Left renal cortex interstitium (tissue), 4 donors: Measurements from ENCODE around the gene SNRPN. TPM values are rescaled to one million over a fixed set of nuclear protein-coding genes. Genes with fewer than 3 reads are reported as not detected.
"Not testable (repeated sequence)": the region's sequence is repeated elsewhere in the genome, so short reads cannot be mapped to it uniquely, and the experiment has no call there.

Source experiments
- DNase-seq, 4 donors: peaks; one replicate each; pipeline ENCODE4 v3.0.0-alpha.2; 2013; ENCODE audit warnings: low read depth in 4 of 4, low spot score in 2 of 4, missing footprints in 1 of 4
- polyA plus RNA-seq, 4 donors: library from polyadenylated mRNA; unstranded; fragments of 120-200 nt; gene quantifications; one replicate each; pipeline ENCODE4 v1.2.1, GENCODE V29; 2013; ENCODE audit not compliant: insufficient read length in 4 of 4

SNRPN gene
- 100 to 1,000 TPM; 198 to 264 (median 229) TPM for polyA plus RNA-seq

DNA sequence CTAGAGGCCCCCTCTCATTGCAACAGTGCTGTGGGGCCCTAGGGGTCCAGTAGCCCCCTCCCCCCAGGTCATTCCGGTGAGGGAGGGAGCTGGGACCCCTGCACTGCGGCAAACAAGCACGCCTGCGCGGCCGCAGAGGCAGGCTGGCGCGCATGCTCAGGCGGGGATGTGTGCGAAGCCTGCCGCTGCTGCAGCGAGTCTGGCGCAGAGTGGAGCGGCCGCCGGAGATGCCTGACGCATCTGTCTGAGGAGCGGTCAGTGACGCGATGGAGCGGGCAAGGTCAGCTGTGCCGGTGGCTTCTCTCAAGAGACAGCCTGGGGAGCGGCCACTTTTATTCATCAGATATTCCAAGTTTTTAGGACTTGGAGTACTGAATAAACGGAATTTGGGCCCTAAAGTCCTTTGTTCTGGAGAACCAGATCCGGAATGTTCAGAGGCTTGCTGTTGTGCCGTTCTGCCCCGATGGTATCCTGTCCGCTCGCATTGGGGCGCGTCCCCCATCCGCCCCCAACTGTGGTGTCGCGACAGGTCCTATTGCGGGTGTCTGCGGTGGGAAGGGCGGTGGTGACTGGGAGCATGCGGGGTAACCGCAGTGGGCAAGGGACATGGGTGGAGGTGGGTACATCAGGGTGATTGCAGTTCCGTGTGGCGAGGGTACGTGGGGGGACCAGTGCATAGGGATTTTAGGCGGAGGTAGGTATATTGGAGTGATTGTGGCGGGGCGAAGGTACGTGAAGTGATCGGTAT lies at the start of gene SNRPN, which contains the start of gene SNURF:
Gene SNRPN (plus strand): TSS at position 205 of the 748 bp plus-strand sequence. CDS start 19,467 bp downstream, outside the sequence.
Gene SNURF (plus strand): TSS at position 205 of the 748 bp plus-strand sequence. CDS start 62 bp downstream, at position 267.
- peak in 2 of 4 donors; percentile 15 to 29 for DNase-seq

DNA sequence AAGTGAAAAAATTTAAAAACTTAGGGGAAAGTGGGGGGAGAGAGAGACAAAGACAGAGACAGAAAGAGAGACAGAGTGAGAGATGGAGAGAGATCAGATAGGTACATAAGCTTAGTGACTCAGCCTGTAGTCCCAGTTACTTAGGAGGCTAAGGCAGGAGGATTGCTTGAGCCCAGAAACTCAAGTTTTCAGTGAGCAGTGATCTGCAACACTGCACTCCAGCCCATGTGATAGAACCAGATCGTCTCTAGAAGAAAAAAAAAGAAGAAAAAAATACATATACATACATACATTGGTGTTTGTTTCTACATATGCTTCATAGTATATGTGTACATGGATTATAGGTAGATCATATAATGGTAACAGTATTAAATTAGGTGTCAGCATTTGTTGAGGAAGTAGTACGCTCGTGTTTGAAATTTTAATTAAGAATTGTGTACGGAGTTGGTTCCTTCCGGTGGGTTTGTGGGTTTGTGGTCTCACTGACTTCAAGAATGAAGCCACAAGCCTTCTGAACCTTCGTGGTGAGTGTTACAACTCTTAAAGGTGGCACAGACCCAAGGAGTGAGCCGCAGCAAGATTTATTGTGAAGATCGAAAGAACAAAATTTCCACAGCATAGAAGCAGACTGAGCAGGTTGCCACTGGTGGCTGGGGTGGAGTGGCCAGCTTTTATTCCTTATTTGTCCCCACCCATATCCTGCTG lies 38.3 kb upstream of the SNRPN start:
- no peak for DNase-seq

GRCh38 chr15:24917431-24917830 lies 37.4 kb upstream of the SNRPN start:
- no peak for DNase-seq

DNA sequence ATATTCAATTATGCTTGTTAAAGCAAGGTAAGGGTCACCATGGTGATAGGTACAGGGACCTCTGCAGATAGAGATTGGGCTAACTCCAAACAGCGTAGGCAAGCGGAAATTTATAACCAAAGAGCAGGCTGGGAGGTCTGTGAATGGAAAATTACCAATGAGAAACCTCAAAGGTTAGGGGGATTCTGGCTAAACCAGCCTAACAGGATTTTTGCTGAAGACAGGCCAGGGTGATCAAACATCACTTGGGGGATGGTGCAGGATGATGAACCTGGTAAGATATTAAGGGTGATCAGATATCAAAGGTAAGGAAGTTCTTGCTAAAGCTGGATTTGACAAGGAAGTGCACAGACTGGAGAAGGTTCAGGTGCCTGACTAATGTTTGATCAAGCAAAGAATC lies 35.3 kb upstream of the SNRPN start:
- DNase-seq: no peak

DNA sequence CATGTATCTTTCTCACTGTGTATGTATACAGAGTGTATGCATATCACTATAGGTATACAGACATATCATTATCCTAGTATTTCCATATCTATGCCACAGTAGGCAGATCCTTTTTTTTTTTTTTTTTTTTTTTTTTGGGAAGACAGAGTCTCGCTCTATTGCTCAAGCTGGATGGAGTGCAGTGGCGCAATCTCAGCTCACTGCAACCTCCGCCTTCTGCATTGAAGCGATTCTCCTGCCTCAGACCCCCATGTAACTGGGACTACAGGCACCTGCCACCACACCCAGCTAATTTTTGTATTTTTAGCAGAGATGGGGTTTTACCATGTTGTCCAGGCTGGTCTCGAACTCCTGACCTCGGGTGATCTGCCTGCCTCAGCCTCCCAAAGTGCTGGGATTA lies 32.0 kb upstream of the SNRPN start:
- DNase-seq: not testable (repeated sequence)

GRCh38 chr15:24924153-24924552 lies 30.6 kb upstream of the SNRPN start:
- DNase-seq: no peak

DNA sequence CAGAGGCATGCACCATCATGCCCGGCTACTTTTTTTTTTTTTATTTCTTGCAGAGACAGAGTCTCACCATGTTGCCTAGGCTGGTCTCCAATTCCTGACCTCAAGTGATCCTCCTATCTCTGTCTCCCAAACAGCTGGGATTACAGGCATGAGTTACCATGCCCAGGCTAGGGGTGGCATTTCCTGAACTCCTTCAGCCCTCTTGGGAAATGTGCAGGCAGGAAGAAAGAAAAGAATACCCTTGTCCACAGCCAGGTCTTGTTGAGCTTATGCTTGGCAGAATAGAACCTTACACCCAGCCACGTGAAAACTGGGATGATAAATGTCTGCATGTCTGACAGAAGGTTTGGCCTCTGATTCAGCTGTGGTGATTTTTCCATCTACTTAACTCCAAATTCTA lies 30.2 kb upstream of the SNRPN start:
- no peak for DNase-seq

GRCh38 chr15:24931874-24932732 lies 22.7 kb upstream of the SNRPN start:
- DNase-seq: not testable (repeated sequence)

- no peak for DNase-seq
Measured at GRCh38 chr15:24933716-24934115, 21.1 kb upstream of the SNRPN start.

- DNase-seq: not testable (repeated sequence)
Measured at GRCh38 chr15:24938224-24938623, 16.6 kb upstream of the SNRPN start.

- no peak for DNase-seq
Measured at GRCh38 chr15:24940236-24940635, 14.6 kb upstream of the SNRPN start.

- no peak for DNase-seq
Measured at GRCh38 chr15:24943361-24943760, 11.4 kb upstream of the SNRPN start.

DNA sequence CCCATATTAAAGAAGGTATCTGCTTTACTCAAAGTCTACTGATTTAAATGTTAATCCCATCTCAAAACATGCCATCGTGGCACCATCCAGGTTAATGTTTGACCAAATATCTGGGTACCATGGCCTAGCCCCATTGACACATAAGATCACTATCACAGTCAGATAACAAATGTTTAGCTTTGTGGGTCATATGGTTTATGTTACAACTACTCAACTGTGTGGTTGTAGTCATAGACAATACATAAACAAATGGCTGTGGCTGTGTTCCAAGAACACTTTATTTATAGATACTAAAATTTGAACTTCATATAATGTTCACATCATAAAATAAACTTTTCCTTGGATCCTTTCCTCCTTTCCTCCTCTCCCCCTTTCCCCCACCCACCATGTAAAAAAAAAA lies 9.8 kb upstream of the SNRPN start:
- no peak for DNase-seq

- no peak for DNase-seq
Measured at GRCh38 chr15:24945711-24946110, 9.1 kb upstream of the SNRPN start.

DNA sequence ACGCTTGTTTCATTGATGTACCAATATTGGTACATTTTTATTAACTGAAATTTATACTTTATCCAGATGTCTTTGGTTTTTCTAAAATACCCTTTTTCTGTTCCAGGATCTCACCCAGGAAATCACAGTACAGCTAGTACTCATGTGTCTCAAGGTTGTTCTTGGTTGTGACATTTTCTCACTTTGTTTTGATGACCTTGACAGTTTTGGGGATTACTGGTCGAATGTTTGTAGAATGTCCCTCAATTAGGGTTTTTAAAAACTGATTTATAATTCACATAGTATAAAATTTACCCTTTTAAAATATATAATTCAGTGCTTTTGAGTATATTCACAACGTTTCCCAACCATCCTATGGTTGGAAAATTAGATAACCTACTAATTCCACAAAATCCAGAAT lies 6.3 kb upstream of the SNRPN start:
- DNase-seq: no peak

DNA sequence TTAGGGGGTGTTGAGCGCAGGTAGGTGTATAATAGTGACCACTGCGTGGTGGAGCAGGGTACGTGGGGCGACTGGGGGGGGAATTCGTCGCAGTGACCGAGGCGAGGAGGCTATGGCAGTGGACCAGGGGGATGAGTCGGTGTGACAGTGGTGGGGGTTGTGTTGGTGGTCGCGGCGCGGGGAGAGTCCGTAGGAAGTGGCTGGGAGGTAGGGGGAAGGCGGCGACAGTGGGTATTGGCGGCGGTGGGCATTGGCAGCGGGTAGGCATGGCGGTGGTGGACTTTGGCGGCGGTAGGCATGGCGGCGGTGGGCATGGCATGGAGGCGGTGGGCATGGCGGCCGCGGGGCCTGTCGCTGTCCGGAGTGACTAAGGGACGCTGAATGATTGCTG lies 739 bp downstream of the SNRPN start:
- DNase-seq: no peak

DNA sequence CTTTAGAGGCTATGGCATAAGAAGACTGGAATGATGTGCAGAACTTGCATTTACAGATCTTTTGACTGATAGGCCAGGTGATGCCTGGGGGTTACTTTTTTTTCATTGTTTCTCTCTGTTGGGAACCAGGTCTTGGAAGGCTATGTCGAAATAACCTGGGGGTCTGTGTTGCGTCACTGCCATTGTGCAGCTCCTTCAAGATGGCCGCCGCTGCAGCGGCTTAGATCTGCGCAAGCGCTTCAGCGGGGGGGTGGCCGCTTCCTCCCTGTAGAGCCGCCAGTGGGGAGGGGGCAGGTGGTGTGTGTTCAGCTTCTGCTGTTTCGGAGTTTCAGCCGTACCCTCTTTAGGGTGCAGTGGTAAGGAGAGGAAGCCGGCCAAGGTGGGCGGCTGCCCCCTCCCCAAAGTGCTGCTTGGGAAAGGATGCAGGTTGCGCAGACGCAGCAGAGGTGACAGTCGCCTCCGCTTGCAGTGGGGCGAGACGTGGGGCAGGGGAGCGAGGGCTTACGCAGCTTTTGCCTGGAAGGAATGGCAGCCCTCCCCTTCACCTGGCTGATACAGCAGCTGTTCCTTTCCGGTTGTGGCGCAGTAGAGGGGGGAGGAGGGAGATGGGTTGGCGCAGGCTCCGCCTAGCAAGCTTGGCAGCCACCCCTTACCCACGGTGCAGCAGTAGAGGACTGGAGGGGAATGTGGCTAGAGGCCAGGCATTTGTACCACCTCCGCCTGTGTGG lies 1.5 kb downstream of the SNRPN start:
- peak; percentile 44 to 71 (median 68) for DNase-seq

DNA sequence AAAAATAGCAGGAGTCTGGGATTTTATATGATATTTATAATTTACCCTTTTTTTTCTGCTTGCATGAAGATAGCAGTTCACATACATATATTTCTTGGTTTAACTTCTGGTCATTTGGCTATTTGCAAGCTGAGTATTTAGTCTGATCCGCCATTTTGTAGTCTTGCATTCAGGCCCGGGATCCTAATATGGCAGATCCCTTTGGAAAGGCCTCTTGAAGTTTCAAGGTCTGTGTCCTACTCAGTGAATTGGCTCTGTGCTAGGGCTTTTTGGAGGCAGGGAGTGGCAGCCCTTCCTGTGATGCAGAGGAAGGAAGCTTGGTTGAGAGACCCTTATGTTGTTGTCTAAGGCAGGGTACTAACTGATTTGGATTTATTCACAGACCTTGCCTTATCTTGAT lies 2.9 kb downstream of the SNRPN start:
- no peak for DNase-seq

DNA sequence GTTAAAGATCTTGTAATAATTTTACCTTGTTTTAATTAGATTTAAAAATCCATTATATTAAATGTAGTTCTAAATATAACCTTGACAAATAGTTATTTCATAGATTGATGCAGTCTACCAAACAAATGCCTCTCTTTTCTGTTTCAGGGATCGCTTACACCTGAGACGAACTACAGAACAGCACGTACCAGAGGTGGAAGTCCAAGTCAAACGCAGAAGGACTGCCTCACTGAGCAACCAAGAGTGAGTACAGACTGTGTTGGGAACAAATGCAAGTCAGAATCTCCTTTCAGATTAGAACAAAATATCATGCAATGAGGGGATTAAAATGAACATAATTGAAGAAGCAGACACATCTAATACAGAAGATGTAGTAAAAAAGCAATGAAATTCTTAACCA lies 7.2 kb downstream of the SNRPN start:
- DNase-seq: no peak

GRCh38 chr15:24962880-24963279 lies 8.1 kb downstream of the SNRPN start:
- no peak for DNase-seq
